ENCODE data around the gene NAALADL2. TPM values are rescaled to one million over a fixed set of nuclear protein-coding genes. Genes with fewer than 3 reads are reported as not detected.

NAALADL2 gene
- total and polyA plus RNA-seq, 2 donors (not counting 3 experiments of a cell fraction or from before 2014, with no cell fraction given) = 1.1 to 4.0 TPM

DNA sequence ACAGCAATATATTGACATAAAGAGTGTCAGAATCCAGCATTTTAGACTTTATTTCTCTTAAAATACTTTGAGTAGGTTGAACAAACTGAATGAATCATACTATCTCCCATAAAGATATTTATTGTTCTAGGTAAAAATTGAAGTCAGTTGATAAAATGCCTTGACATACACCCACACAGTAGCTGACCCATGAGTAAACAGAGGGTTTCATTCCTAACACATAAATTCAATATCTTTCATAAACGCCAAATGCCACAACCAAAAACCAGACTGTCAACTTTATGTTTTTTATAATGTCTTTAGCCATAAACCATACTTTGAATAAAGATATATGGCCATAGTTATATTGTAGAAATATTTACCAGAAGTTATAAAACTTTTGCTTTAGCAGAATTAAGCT, 742.4 kb downstream of the NAALADL2 start:
- Histone ChIP-seq H3K4me3 (replicated peaks in 1 of 3; ENCODE audit: insufficient read depth in 1 of 3, low read depth in 1 of 3, low read length in 3 of 3) (no peak overlapping the region), H3K9me3 (replicated peaks; ENCODE audit: control insufficient read depth, insufficient read depth, low read length) (no peaks in the 10 kb centered on the region), H3K9ac (replicated peaks; ENCODE audit: extremely low read depth, insufficient read depth, low read length) (no peak overlapping the region), H3K36me3 (ENCODE audit: control insufficient read depth in 2 of 2, extremely low read depth in 1 of 2, insufficient read depth in 2 of 2, low read length in 2 of 2) (no peaks in the 10 kb centered on the region), H4K20me1 (replicated peaks; ENCODE audit: control insufficient read depth, extremely low read depth, insufficient read depth, low read length) (no peaks in the 10 kb centered on the region), H3K79me2 (ENCODE audit: control insufficient read depth, insufficient read depth, low read length) (no peaks in the 10 kb centered on the region), H2AFZ (ENCODE audit: low read depth, low read length) (no peak overlapping the region), H3K4me2 (ENCODE audit: insufficient read depth, low read length) (no peak overlapping the region), H3K9me1 (replicated peaks; ENCODE audit: control insufficient read depth, extremely low read depth, insufficient read depth, low read length) (no peaks in the 10 kb centered on the region), H3K27ac (ENCODE audit: insufficient read depth, low read depth, low read length) (no peak overlapping the region), H3K4me1 (ENCODE audit: control insufficient read depth, extremely low read depth, insufficient read depth, low read length) (no peaks in the 10 kb centered on the region), H3K27me3 (ENCODE audit: control insufficient read depth in 2 of 2, insufficient read depth in 2 of 2, low read length in 2 of 2) (no peaks in the 10 kb centered on the region)
- no peak for FAIRE-seq
- dilution Hi-C loops (cut with MboI; ENCODE audit: extremely low pct_ligation_motif_present, low sequenced_read_pairs) = no loop called here
- BruUV-seq (replicated peaks) = no TSS peak
- ChIA-PET POLR2A (no interaction called here), CTCF (no interaction called here)
- no peak for DNase-seq (ENCODE audit: low read depth, low spot score)
- TF ChIP-seq, protein P1, sequence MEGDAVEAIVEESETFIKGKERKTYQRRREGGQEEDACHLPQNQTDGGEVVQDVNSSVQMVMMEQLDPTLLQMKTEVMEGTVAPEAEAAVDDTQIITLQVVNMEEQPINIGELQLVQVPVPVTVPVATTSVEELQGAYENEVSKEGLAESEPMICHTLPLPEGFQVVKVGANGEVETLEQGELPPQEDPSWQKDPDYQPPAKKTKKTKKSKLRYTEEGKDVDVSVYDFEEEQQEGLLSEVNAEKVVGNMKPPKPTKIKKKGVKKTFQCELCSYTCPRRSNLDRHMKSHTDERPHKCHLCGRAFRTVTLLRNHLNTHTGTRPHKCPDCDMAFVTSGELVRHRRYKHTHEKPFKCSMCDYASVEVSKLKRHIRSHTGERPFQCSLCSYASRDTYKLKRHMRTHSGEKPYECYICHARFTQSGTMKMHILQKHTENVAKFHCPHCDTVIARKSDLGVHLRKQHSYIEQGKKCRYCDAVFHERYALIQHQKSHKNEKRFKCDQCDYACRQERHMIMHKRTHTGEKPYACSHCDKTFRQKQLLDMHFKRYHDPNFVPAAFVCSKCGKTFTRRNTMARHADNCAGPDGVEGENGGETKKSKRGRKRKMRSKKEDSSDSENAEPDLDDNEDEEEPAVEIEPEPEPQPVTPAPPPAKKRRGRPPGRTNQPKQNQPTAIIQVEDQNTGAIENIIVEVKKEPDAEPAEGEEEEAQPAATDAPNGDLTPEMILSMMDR (IDR thresholded peaks at IDR 0.05; ENCODE audit: extremely low read depth in 1 of 2, insufficient read depth in 1 of 2, low read depth in 1 of 2, low read length in 2 of 2) = no peak
- TF ChIP-seq POLR2AphosphoS5 (IDR thresholded peaks at IDR 0.05; ENCODE audit: insufficient read depth, low read depth, low read length) = no peak
- TF ChIP-seq JUN (IDR thresholded peaks at IDR 0.05; ENCODE audit: borderline replicate concordance, insufficient read depth, insufficient read length, low read depth) = no peak
- TF ChIP-seq MYC (IDR thresholded peaks at IDR 0.05; ENCODE audit: low read depth, low read length) = no peak
- no peak for TF ChIP-seq POLR2A (IDR thresholded peaks at IDR 0.05; ENCODE audit: low read depth, low read length)
- TF ChIP-seq EZH2 (IDR thresholded peaks at IDR 0.05; ENCODE audit: borderline replicate concordance, low read depth, low read length, severe bottlenecking) = no peak
- TF ChIP-seq FOS (IDR thresholded peaks at IDR 0.05; ENCODE audit: borderline replicate concordance, insufficient read depth, low read length) = no peak
- TF ChIP-seq, protein P2, sequence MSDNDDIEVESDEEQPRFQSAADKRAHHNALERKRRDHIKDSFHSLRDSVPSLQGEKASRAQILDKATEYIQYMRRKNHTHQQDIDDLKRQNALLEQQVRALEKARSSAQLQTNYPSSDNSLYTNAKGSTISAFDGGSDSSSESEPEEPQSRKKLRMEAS (IDR thresholded peaks at IDR 0.05; ENCODE audit: insufficient read depth, insufficient read length) = no peak
- TF ChIP-seq GATA2 (IDR thresholded peaks at IDR 0.05; ENCODE audit: insufficient read depth, insufficient read length, low read depth, low read length) = no peak
- intact Hi-C loops (cut with micrococcal nuclease) = no loop called here

Data from endothelial cell of umbilical vein (primary cell).